OCI-LY3 (cell line): ENCODE data around the gene NHLH2.

Experiments
- H2AFZ ChIP-seq: fragments of 200-600, 300-600 bp; shearing (Covaris generic); 2 replicates; pipeline ENCODE4 v1.6.0; 2014; ENCODE audit warnings: antibody characterized with exemption, low read depth, low read length
- H3K27ac ChIP-seq: fragments of 200-600, 300-600 bp; sonication (generic); 2 replicates; pipeline ENCODE4 v1.5.1; 2014; ENCODE audit warnings: mild to moderate bottlenecking, low read length, moderate library complexity, mixed read lengths
- H3K27me3 ChIP-seq: fragments of 200-600, 300-600 bp; sonication (generic); 2 replicates; pipeline ENCODE4 v1.6.1; 2014; ENCODE audit warnings: low read depth, low read length, mixed read lengths
- H3K36me3 ChIP-seq: fragments of 200-600, 300-600 bp; sonication (generic); replicated peaks from 2 replicates; pipeline ENCODE3; 2014; ENCODE audit warnings: low read depth, low read length, mixed read lengths
- H3K4me1 ChIP-seq: fragments of 300-600, 200-600 bp; sonication (generic); 2 replicates; pipeline ENCODE4 v1.6.1; 2014; ENCODE audit warnings: low read length, mixed read lengths
- H3K4me2 ChIP-seq: fragments of 200-600, 300-600 bp; sonication (generic); 2 replicates; pipeline ENCODE4 v1.6.1; 2014; ENCODE audit warnings: low read length, mixed read lengths
- H3K4me3 ChIP-seq: fragments of 300-600, 200-600 bp; sonication (generic); 2 replicates; pipeline ENCODE4 v1.5.1; 2014; ENCODE audit warnings: antibody characterized with exemption, mild to moderate bottlenecking, low read length, moderate library complexity
- H3K79me2 ChIP-seq: fragments of 300-600, 200-600 bp; shearing (Covaris generic); 2 replicates; pipeline ENCODE4 v1.6.1; 2014; ENCODE audit warnings: mild to moderate bottlenecking, low read length, mixed read lengths
- H3K9ac ChIP-seq: fragments of 300-600, 200-600 bp; shearing (Covaris generic); 2 replicates; pipeline ENCODE4 v1.6.0; 2014; ENCODE audit warnings: mild to moderate bottlenecking, low read length, moderate library complexity
- H3K9me3 ChIP-seq: fragments of 200-600, 300-600 bp; shearing (Covaris generic); 2 replicates; pipeline ENCODE4 v1.6.1; 2014; ENCODE audit warnings: low read length, mixed read lengths; ENCODE audit not compliant: insufficient read depth
- H4K20me1 ChIP-seq: fragments of 200-600, 300-600 bp; sonication (generic); 2 replicates; pipeline ENCODE4 v1.6.1; 2016; ENCODE audit warnings: low read length, mixed read lengths; ENCODE audit not compliant: insufficient read depth
- EZH2phosphoT487 ChIP-seq: fragments of 200-600 bp; shearing (Covaris generic); IDR thresholded peaks from 2 replicates; pipeline ENCODE4 v1.6.1; 2018; ENCODE audit warnings: antibody characterized with exemption, mixed run types, low read depth
- TF ChIP-seq, protein P1 (sequence below): fragments of 200-600, 300-600 bp; sonication (generic); IDR thresholded peaks from 2 replicates; pipeline ENCODE4 v1.5.1; 2014; ENCODE audit warnings: antibody characterized with exemption, low read length, low read depth

NHLH2 gene

GRCh38 chr1:115828101-115829022, 12.6 kb downstream of the NHLH2 start:
- no peak overlapping the region for H3K4me3 ChIP-seq
- H2AFZ ChIP-seq = no peak overlapping the region
- peaks cover 3% of the 10 kb centered on the region; the same call in 1 of the 2 replicates for H3K27me3 ChIP-seq
- H3K9ac ChIP-seq = no peak overlapping the region
- no peaks in the 10 kb centered on the region for H4K20me1 ChIP-seq
- no peaks in the 10 kb centered on the region for H3K36me3 ChIP-seq
- no peaks in the 10 kb centered on the region for H3K4me1 ChIP-seq
- H3K9me3 ChIP-seq = no peaks in the 10 kb centered on the region
- H3K27ac ChIP-seq = no peak overlapping the region
- no peak overlapping the region for H3K4me2 ChIP-seq
- no peaks in the 10 kb centered on the region for H3K79me2 ChIP-seq
- TF ChIP-seq, protein P1, sequence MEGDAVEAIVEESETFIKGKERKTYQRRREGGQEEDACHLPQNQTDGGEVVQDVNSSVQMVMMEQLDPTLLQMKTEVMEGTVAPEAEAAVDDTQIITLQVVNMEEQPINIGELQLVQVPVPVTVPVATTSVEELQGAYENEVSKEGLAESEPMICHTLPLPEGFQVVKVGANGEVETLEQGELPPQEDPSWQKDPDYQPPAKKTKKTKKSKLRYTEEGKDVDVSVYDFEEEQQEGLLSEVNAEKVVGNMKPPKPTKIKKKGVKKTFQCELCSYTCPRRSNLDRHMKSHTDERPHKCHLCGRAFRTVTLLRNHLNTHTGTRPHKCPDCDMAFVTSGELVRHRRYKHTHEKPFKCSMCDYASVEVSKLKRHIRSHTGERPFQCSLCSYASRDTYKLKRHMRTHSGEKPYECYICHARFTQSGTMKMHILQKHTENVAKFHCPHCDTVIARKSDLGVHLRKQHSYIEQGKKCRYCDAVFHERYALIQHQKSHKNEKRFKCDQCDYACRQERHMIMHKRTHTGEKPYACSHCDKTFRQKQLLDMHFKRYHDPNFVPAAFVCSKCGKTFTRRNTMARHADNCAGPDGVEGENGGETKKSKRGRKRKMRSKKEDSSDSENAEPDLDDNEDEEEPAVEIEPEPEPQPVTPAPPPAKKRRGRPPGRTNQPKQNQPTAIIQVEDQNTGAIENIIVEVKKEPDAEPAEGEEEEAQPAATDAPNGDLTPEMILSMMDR = no peak
- TF ChIP-seq EZH2phosphoT487 = no peak

GRCh38 chr1:115827452-115828044, 13.4 kb downstream of the NHLH2 start:
- Histone ChIP-seq H3K27ac (no peak overlapping the region), H3K27me3 (peaks cover 3% of the 10 kb centered on the region; the same call in 1 of the 2 replicates), H2AFZ (no peak overlapping the region), H3K9ac (no peak overlapping the region), H3K4me3 (no peak overlapping the region), H4K20me1 (no peaks in the 10 kb centered on the region), H3K79me2 (no peaks in the 10 kb centered on the region), H3K4me2 (no peak overlapping the region), H3K4me1 (no peaks in the 10 kb centered on the region), H3K9me3 (no peaks in the 10 kb centered on the region), H3K36me3 (no peaks in the 10 kb centered on the region)
- TF ChIP-seq EZH2phosphoT487 = no peak
- TF ChIP-seq, protein P1 = no peak

GRCh38 chr1:115826628-115827027, 14.3 kb downstream of the NHLH2 start:
- H3K4me1 ChIP-seq = no peaks in the 10 kb centered on the region
- no peaks in the 10 kb centered on the region for H4K20me1 ChIP-seq
- H3K4me2 ChIP-seq = no peak overlapping the region
- H3K27ac ChIP-seq = no peak overlapping the region
- no peak overlapping the region for H3K9ac ChIP-seq
- H3K79me2 ChIP-seq = no peaks in the 10 kb centered on the region
- no peak for TF ChIP-seq EZH2phosphoT487
- TF ChIP-seq, protein P1 = no peak
- no peaks in the 10 kb centered on the region for H3K36me3 ChIP-seq
- no peaks in the 10 kb centered on the region for H3K9me3 ChIP-seq
- H2AFZ ChIP-seq = no peak overlapping the region
- H3K27me3 ChIP-seq = peaks cover 3% of the 10 kb centered on the region; the same call in 1 of the 2 replicates
- H3K4me3 ChIP-seq = no peak overlapping the region

GRCh38 chr1:115822117-115822516, 18.8 kb downstream of the NHLH2 start:
- Histone ChIP-seq H4K20me1 (no peaks in the 10 kb centered on the region), H3K27ac (no peak overlapping the region), H3K4me2 (no peak overlapping the region)

More at GRCh38 chr1:115822117-115822516, 18.8 kb downstream of the NHLH2 start:
- no peaks in the 10 kb centered on the region for H3K4me1 ChIP-seq
- H3K36me3 ChIP-seq = no peaks in the 10 kb centered on the region
- H3K9ac ChIP-seq = no peak overlapping the region
- H3K27me3 ChIP-seq = peaks cover 3% of the 10 kb centered on the region; the same call in 1 of the 2 replicates
- H3K79me2 ChIP-seq = no peaks in the 10 kb centered on the region
- H3K4me3 ChIP-seq = no peak overlapping the region
- H2AFZ ChIP-seq = no peak overlapping the region
- no peaks in the 10 kb centered on the region for H3K9me3 ChIP-seq
- no peak for TF ChIP-seq EZH2phosphoT487
- TF ChIP-seq, protein P1 = no peak
